Loucy (cell line): ENCODE data around the gene C1GALT1.

Experiments
- H2AFZ ChIP-seq: fragments of 200-600 bp; sonication (generic); 2 replicates; pipeline ENCODE4 v1.6.0; 2016; ENCODE audit warnings: antibody characterized with exemption, mild to moderate bottlenecking, low read length, moderate library complexity
- H3F3A ChIP-seq: fragments of 200-600 bp; 2 replicates; pipeline ENCODE4 v1.6.0; 2016; ENCODE audit warnings: antibody characterized with exemption, low read depth, mild to moderate bottlenecking
- H3K27me3 ChIP-seq: fragments of 200-600 bp; sonication (generic); 2 replicates; pipeline ENCODE4 v1.6.1; 2014; ENCODE audit warnings: low read length, mild to moderate bottlenecking; ENCODE audit not compliant: insufficient read depth, poor library complexity, severe bottlenecking
- H3K36me3 ChIP-seq: fragments of 200-600 bp; sonication (generic); 2 replicates; pipeline ENCODE4 v1.6.1; 2016; ENCODE audit warnings: low read length; ENCODE audit not compliant: insufficient read depth
- H3K4me1 ChIP-seq: fragments of 200-600 bp; sonication (generic); 2 replicates; pipeline ENCODE4 v1.5.1; 2014; ENCODE audit warnings: low read length, mild to moderate bottlenecking; ENCODE audit not compliant: insufficient read depth, poor library complexity, severe bottlenecking
- H3K4me2 ChIP-seq: fragments of 200-600 bp; sonication (generic); 2 replicates; pipeline ENCODE4 v1.6.0; 2014; ENCODE audit warnings: antibody characterized with exemption, low read length, low read depth, mild to moderate bottlenecking; ENCODE audit not compliant: poor library complexity, severe bottlenecking
- H3K4me3 ChIP-seq: fragments of 200-600 bp; sonication (generic); 2 replicates; pipeline ENCODE4 v1.5.1; 2014; ENCODE audit warnings: low read length, mild to moderate bottlenecking, mixed read lengths; ENCODE audit not compliant: poor library complexity, severe bottlenecking
- H3K79me2 ChIP-seq: fragments of 200-600 bp; sonication (generic); 2 replicates; pipeline ENCODE4 v1.6.1; 2014; ENCODE audit warnings: low read length; ENCODE audit not compliant: insufficient read depth
- H3K9ac ChIP-seq: fragments of 200-600 bp; sonication (generic); 2 replicates; pipeline ENCODE4 v1.6.0; 2014; ENCODE audit warnings: mild to moderate bottlenecking, low read depth, low read length, moderate library complexity; ENCODE audit not compliant: poor library complexity, severe bottlenecking
- H3K9me2 ChIP-seq: fragments of 200-600 bp; sonication (generic); replicated peaks from 2 replicates; pipeline ENCODE4 v1.6.1; 2016; ENCODE audit warnings: low read depth, low read length, mixed read lengths
- H3K9me3 ChIP-seq: fragments of 200-600 bp; sonication (generic); 2 replicates; pipeline ENCODE4 v1.6.1; 2014; ENCODE audit warnings: mild to moderate bottlenecking, antibody characterized with exemption, low read length, low read depth; ENCODE audit not compliant: insufficient read depth
- H4K20me1 ChIP-seq: fragments of 200-600 bp; sonication (generic); 2 replicates; pipeline ENCODE4 v1.6.0; 2014; ENCODE audit warnings: antibody characterized with exemption, low read length, mild to moderate bottlenecking; ENCODE audit not compliant: insufficient read depth, poor library complexity, severe bottlenecking
- CTCF ChIP-seq: fragments of 200-600 bp; sonication (generic); conservative IDR thresholded peaks from 2 replicates; pipeline ENCODE4 v1.5.1; 2014; ENCODE audit warnings: mild to moderate bottlenecking, antibody characterized with exemption, low read length
- EZH2phosphoT487 ChIP-seq: fragments of 200-600 bp; IDR thresholded peaks from 2 replicates; pipeline ENCODE4 v1.6.1; 2018; ENCODE audit warnings: antibody characterized with exemption, mild to moderate bottlenecking, moderate library complexity, borderline replicate concordance

C1GALT1 gene

DNA sequence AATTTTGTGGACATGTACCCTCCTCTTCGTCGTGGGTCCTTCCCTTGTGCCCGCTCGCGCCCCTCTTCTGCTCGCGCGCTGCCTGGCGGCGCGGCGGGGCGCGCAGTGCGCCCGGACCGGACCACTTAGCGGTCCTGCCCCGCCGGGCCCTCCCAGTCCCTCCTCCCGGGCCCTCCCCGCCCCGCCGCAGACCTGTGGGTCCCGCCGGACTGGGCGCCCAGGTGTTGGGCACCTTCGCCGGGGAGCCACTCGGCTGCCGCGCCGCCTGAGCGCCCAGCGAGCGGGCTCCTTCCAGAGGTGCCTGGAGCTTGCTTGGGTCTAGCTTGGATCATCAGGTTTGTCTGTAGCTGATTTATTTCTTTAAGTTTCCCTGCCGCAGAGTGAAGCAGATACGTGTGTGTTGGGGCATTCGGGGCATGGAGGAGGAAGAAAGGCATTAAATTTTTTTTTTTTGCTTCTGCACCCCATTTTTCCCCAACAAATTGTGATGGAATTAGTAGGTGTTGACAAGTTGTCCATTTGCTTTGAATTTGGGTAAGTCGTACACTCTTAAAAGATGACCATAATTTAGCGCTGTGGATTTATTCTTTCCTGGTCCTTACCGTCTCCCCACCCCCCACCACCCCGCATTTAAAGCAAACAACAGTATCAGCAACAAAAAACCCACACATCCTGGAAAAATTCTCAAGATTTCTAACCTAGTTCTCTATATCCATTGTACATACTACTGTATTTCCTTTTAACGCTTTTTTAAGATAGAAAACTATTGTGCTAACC lies 905 bp downstream of the C1GALT1 start:
- Histone ChIP-seq H3K4me1 (peaks cover 37% of the 10 kb centered on the region), H3K9ac (peak overlapping the region; percentile 87), H3K4me3 (peak overlapping the region; percentile 82), H3K27me3 (no peaks in the 10 kb centered on the region), H3K4me2 (peak overlapping the region; percentile 72), H3K36me3 (no peaks in the 10 kb centered on the region), H3K9me2 (no peaks in the 10 kb centered on the region), H4K20me1 (peaks cover 49% of the 10 kb centered on the region), H2AFZ (peak overlapping the region; percentile 89), H3K9me3 (no peaks in the 10 kb centered on the region), H3K79me2 (peaks cover 56% of the 10 kb centered on the region), H3F3A (peaks cover 4% of the 10 kb centered on the region; the same call in 1 of the 2 replicates)
- TF ChIP-seq EZH2phosphoT487: no peak
- TF ChIP-seq CTCF: no peak

DNA sequence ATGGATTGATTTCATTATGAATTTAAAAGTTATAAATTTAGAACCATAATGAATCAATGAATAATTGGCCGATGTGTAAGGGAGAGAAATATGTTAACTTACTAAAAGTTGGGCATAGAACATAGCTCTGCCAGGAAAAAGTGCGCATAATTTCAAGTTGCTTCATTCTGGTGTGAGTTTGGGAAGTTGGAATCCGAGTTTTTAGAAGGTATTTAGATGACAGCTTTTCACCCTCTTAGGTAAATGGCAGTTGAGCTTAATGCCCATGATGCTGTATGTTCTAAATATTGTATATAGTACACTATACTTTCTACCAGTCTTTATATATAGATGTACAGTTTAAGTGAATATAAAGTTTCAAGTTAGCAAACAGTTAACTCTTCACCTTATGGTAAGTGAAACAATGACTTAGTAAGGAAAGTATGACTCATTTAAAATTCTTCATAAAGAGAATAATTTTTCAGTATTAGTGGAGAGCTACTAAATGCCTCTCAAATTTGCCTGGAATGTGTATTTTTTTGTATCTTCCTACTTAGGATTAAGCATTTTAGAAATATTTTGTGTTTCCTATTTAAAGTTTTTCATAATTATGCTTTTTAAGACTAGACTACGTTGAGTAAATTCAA lies 1.6 kb downstream of the C1GALT1 start:
- Histone ChIP-seq H3K4me1 (peaks cover 41% of the 10 kb centered on the region), H2AFZ (no peak overlapping the region), H3K4me2 (peak overlapping the region; percentile 72), H3K4me3 (peak overlapping the region; percentile 82), H4K20me1 (peaks cover 56% of the 10 kb centered on the region), H3K9me2 (no peaks in the 10 kb centered on the region), H3K36me3 (no peaks in the 10 kb centered on the region), H3F3A (peaks cover 4% of the 10 kb centered on the region; the same call in 1 of the 2 replicates), H3K79me2 (peaks cover 61% of the 10 kb centered on the region), H3K9ac (peak overlapping the region; percentile 87), H3K27me3 (no peaks in the 10 kb centered on the region), H3K9me3 (no peaks in the 10 kb centered on the region)
- no peak for TF ChIP-seq CTCF

DNA sequence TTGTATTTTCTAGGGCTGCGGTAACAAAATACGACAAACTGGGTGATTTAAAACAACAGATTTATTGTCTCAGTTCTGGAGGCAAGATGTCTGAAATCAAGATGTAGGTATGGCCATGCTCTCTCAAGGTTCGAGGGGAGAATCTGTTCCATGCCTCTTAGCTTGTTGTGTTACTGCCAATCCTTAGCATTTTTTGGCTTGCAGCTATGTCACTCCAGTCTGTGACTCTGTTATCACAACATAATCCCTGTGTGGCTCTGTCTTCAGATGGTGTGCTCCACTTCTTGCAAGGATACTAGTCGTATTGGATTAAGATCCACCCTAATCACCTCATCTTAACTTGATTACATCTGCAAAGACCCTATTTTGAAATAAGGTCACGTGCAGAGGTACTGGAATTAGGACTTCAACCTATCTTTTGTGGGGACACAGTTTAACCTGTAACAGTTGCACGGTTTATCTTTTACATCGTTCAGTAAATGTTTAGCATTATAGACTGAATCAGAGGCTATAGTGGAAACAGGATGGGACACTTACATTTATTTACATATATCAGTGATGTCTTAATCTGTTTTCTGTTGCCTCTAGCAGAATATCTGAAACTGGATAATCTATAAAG lies 3.1 kb downstream of the C1GALT1 start:
- H4K20me1 ChIP-seq: peaks cover 71% of the 10 kb centered on the region
- no peaks in the 10 kb centered on the region for H3K9me3 ChIP-seq
- no peak overlapping the region for H2AFZ ChIP-seq
- peak overlapping the region; percentile 72 for H3K4me2 ChIP-seq
- peaks cover 53% of the 10 kb centered on the region for H3K4me1 ChIP-seq
- no peaks in the 10 kb centered on the region for H3K9me2 ChIP-seq
- H3F3A ChIP-seq: peaks cover 4% of the 10 kb centered on the region; the same call in 1 of the 2 replicates
- no peaks in the 10 kb centered on the region for H3K27me3 ChIP-seq
- H3K79me2 ChIP-seq: peaks cover 77% of the 10 kb centered on the region
- H3K9ac ChIP-seq: peak overlapping the region; percentile 87
- peak overlapping the region; percentile 82 for H3K4me3 ChIP-seq
- H3K36me3 ChIP-seq: no peaks in the 10 kb centered on the region
- no peak for TF ChIP-seq EZH2phosphoT487
- no peak for TF ChIP-seq CTCF
